HEK293 (cell line): ENCODE measurements around the gene XIRP1.
A peak's percentile ranks its signal among the peaks of the same experiment; 100 is the strongest.

Source experiments
- CTCF ChIA-PET: fragments of 350-600 bp; formaldehyde crosslinking; extraction: SDS; loops from one replicate; lab custom pipeline; 2021; ENCODE audit warnings: antibody characterized with exemption; lab: Yijun Ruan, JAX
- POLR2A ChIA-PET: fragments of 300-600 bp; formaldehyde crosslinking; extraction: SDS; loops from one replicate; lab custom pipeline; 2020; ENCODE audit warnings: antibody characterized with exemption, inconsistent platforms; lab: Yijun Ruan, JAX
- H3K27ac ChIP-seq: fragments of 200-500 bp; sonication (Bioruptor generic); 2 replicates; pipeline ENCODE4 v1.5.1; 2014; ENCODE audit warnings: low read depth, low read length, control low read depth, inconsistent platforms; ENCODE audit errors: extremely low read depth
- H3K36me3 ChIP-seq, 2 experiments: fragments of 200-500 bp in 1 of 2; sonication (Bioruptor generic) in 1 of 2; 1 replicate in 1 of 2; 2 replicates in 1 of 2; pipeline ENCODE4 v1.5.1; 2014 to 2017; ENCODE audit warnings: inconsistent platforms in 2 of 2, low read length in 2 of 2; ENCODE audit not compliant: control insufficient read depth in 2 of 2, insufficient read depth in 1 of 2
- H3K4me1 ChIP-seq: fragments of 200-500 bp; sonication (Bioruptor generic); 2 replicates; pipeline ENCODE4 v1.5.1; 2014; ENCODE audit warnings: mild to moderate bottlenecking, low read length, inconsistent platforms; ENCODE audit not compliant: control insufficient read depth, insufficient read depth
- H3K4me3 ChIP-seq: 2 replicates; pipeline ENCODE4 v1.5.1; 2011; ENCODE audit warnings: low read depth, mild to moderate bottlenecking, control low read depth, low read length, moderate library complexity
- H3K9me3 ChIP-seq: fragments of 200-500 bp; sonication (Bioruptor generic); 2 replicates; pipeline ENCODE4 v1.5.1; 2014; ENCODE audit warnings: low read depth, low read length, inconsistent platforms; ENCODE audit not compliant: control insufficient read depth, insufficient read depth
- BCL11B ChIP-seq: fragments of 450-650 bp; formaldehyde crosslinking; IDR thresholded peaks from 2 replicates; pipeline ENCODE4 v1.5.1; 2016; ENCODE audit warnings: low read depth, missing biosample characterization, missing genetic modification characterization
- ELK4 ChIP-seq: IDR thresholded peaks from 2 replicates; pipeline ENCODE4 v1.6.1; 2011; ENCODE audit warnings: mild to moderate bottlenecking, low read depth, low read length, borderline replicate concordance
- FEZF1 ChIP-seq: fragments of 450-650 bp; formaldehyde crosslinking; IDR thresholded peaks from 2 replicates; pipeline ENCODE4 v1.5.1; 2016; ENCODE audit warnings: missing biosample characterization, missing genetic modification characterization
- GLIS1 ChIP-seq: fragments of 450-650 bp; formaldehyde crosslinking; IDR thresholded peaks from 2 replicates; pipeline ENCODE4 v1.5.1; 2016; ENCODE audit warnings: missing biosample characterization, missing genetic modification characterization
- GLIS2 ChIP-seq: fragments of 450-650 bp; formaldehyde crosslinking; IDR thresholded peaks from 2 replicates; pipeline ENCODE4 v1.5.1; 2016; ENCODE audit warnings: missing biosample characterization, missing genetic modification characterization
- IKZF3 ChIP-seq: fragments of 450-650 bp; IDR thresholded peaks from 2 replicates; pipeline ENCODE4 v1.5.0; 2018; ENCODE audit warnings: missing biosample characterization, mild to moderate bottlenecking, missing genetic modification characterization, moderate library complexity
- KLF9 ChIP-seq: fragments of 450-650 bp; formaldehyde crosslinking; IDR thresholded peaks from 2 replicates; pipeline ENCODE4 v1.5.1; 2016; ENCODE audit warnings: missing biosample characterization, missing genetic modification characterization, low read depth
- PATZ1 ChIP-seq: fragments of 450-650 bp; formaldehyde crosslinking; IDR thresholded peaks from 2 replicates; pipeline ENCODE4 v1.5.1; 2016; ENCODE audit warnings: missing biosample characterization, missing genetic modification characterization
- SP2 ChIP-seq: fragments of 450-650 bp; formaldehyde crosslinking; IDR thresholded peaks from 2 replicates; pipeline ENCODE4 v1.5.1; 2016; ENCODE audit warnings: missing biosample characterization, missing genetic modification characterization
- TRIM28 ChIP-seq: IDR thresholded peaks from 2 replicates; pipeline ENCODE4 v1.6.1; 2011; ENCODE audit warnings: low read length, control low read depth, borderline replicate concordance
- WT1 ChIP-seq: fragments of 450-650 bp; formaldehyde crosslinking; IDR thresholded peaks from 2 replicates; pipeline ENCODE4 v1.5.1; 2016; ENCODE audit warnings: missing biosample characterization, missing genetic modification characterization
- ZBTB48 ChIP-seq: fragments of 450-650 bp; formaldehyde crosslinking; IDR thresholded peaks from 2 replicates; pipeline ENCODE4 v1.5.1; 2016; ENCODE audit warnings: missing biosample characterization, missing genetic modification characterization
- ZBTB6 ChIP-seq: fragments of 450-650 bp; formaldehyde crosslinking; IDR thresholded peaks from 2 replicates; pipeline ENCODE4 v1.5.1; 2017; ENCODE audit warnings: missing biosample characterization, missing genetic modification characterization
- ZEB2 ChIP-seq: fragments of 450-650 bp; formaldehyde crosslinking; IDR thresholded peaks from 2 replicates; pipeline ENCODE4 v1.5.1; 2016; ENCODE audit warnings: missing biosample characterization, missing genetic modification characterization
- ZIC2 ChIP-seq: fragments of 450-650 bp; formaldehyde crosslinking; IDR thresholded peaks from 2 replicates; pipeline ENCODE4 v1.5.1; 2016; ENCODE audit warnings: missing biosample characterization, missing genetic modification characterization
- ZNF23 ChIP-seq: fragments of 450-650 bp; formaldehyde crosslinking; IDR thresholded peaks from 2 replicates; pipeline ENCODE4 v1.5.1; 2016; ENCODE audit warnings: missing biosample characterization, missing genetic modification characterization, borderline replicate concordance
- ZNF248 ChIP-seq: fragments of 450-650 bp; formaldehyde crosslinking; IDR thresholded peaks from 2 replicates; pipeline ENCODE4 v1.5.1; 2017; ENCODE audit warnings: missing biosample characterization, missing genetic modification characterization
- ZNF311 ChIP-seq: fragments of 450-650 bp; formaldehyde crosslinking; IDR thresholded peaks from 2 replicates; pipeline ENCODE4 v1.5.1; 2017; ENCODE audit warnings: missing biosample characterization, missing genetic modification characterization, borderline replicate concordance
- ZNF324 ChIP-seq: fragments of 450-650 bp; formaldehyde crosslinking; IDR thresholded peaks from 2 replicates; pipeline ENCODE4 v1.5.1; 2016; ENCODE audit warnings: missing biosample characterization, missing genetic modification characterization
- ZNF341 ChIP-seq: fragments of 450-650 bp; formaldehyde crosslinking; IDR thresholded peaks from 2 replicates; pipeline ENCODE4; 2016; ENCODE audit warnings: low read depth, missing biosample characterization, missing genetic modification characterization
- ZNF37A ChIP-seq: fragments of 450-650 bp; IDR thresholded peaks from 2 replicates; pipeline ENCODE4 v1.5.1; 2018; ENCODE audit warnings: missing biosample characterization, missing genetic modification characterization
- ZNF391 ChIP-seq: fragments of 450-650 bp; formaldehyde crosslinking; IDR thresholded peaks from 2 replicates; pipeline ENCODE4 v1.5.1; 2016; ENCODE audit warnings: low read depth, missing biosample characterization, missing genetic modification characterization, borderline replicate concordance
- ZNF423 ChIP-seq: fragments of 450-650 bp; formaldehyde crosslinking; IDR thresholded peaks from 2 replicates; pipeline ENCODE4 v1.5.1; 2016; ENCODE audit warnings: missing biosample characterization, missing genetic modification characterization
- ZNF488 ChIP-seq: fragments of 450-650 bp; formaldehyde crosslinking; IDR thresholded peaks from 2 replicates; pipeline ENCODE4 v1.5.1; 2016; ENCODE audit warnings: missing biosample characterization, missing genetic modification characterization
- ZNF501 ChIP-seq: fragments of 450-650 bp; formaldehyde crosslinking; IDR thresholded peaks from 2 replicates; pipeline ENCODE4 v1.5.1; 2016; ENCODE audit warnings: missing biosample characterization, missing genetic modification characterization
- ZNF514 ChIP-seq: fragments of 450-650 bp; formaldehyde crosslinking; IDR thresholded peaks from 2 replicates; pipeline ENCODE4 v1.5.1; 2016; ENCODE audit warnings: missing biosample characterization, missing genetic modification characterization
- ZNF558 ChIP-seq: fragments of 450-650 bp; formaldehyde crosslinking; IDR thresholded peaks from 2 replicates; pipeline ENCODE4 v1.5.1; 2016; ENCODE audit warnings: missing biosample characterization, missing genetic modification characterization
- ZNF571 ChIP-seq: fragments of 450-650 bp; formaldehyde crosslinking; IDR thresholded peaks from 2 replicates; pipeline ENCODE4 v1.5.0; 2017; ENCODE audit warnings: missing biosample characterization, missing genetic modification characterization
- ZNF580 ChIP-seq: fragments of 450-650 bp; formaldehyde crosslinking; IDR thresholded peaks from 2 replicates; pipeline ENCODE4 v1.5.1; 2016; ENCODE audit warnings: missing biosample characterization, missing genetic modification characterization
- ZNF626 ChIP-seq: fragments of 450-650 bp; sonication (Bioruptor Pico); formaldehyde crosslinking; IDR thresholded peaks from 2 replicates; pipeline ENCODE4 v1.5.1; 2018; ENCODE audit warnings: missing biosample characterization, missing genetic modification characterization, inconsistent platforms
- ZNF664 ChIP-seq: fragments of 450-650 bp; formaldehyde crosslinking; IDR thresholded peaks from 2 replicates; pipeline ENCODE4 v1.5.1; 2016; ENCODE audit warnings: missing biosample characterization, missing genetic modification characterization
- ZNF677 ChIP-seq: fragments of 450-650 bp; IDR thresholded peaks from 2 replicates; pipeline ENCODE4 v1.5.0; 2018; ENCODE audit warnings: missing biosample characterization, mild to moderate bottlenecking, missing genetic modification characterization, moderate library complexity
- ZNF792 ChIP-seq: fragments of 450-650 bp; formaldehyde crosslinking; IDR thresholded peaks from 2 replicates; pipeline ENCODE4 v1.5.1; 2016; ENCODE audit warnings: missing biosample characterization, missing genetic modification characterization
- ZNF837 ChIP-seq: fragments of 450-650 bp; formaldehyde crosslinking; IDR thresholded peaks from 2 replicates; pipeline ENCODE4 v1.5.1; 2016; ENCODE audit warnings: missing biosample characterization, missing genetic modification characterization

Gene XIRP1

GRCh38 chr3:39156421-39156820, 36.0 kb downstream of the XIRP1 start (continued):
- TF ChIP-seq ZNF37A (tag by site-specific recombination): no peak
- TF ChIP-seq GLIS2: no peak

- peaks cover 17% of the 10 kb centered on the region for H3K4me1 ChIP-seq
- POLR2A ChIA-PET: no interaction called here
- H3K36me3 ChIP-seq: no peaks in the 10 kb centered on the region
- no peak overlapping the region for H3K27ac ChIP-seq
- no peaks in the 10 kb centered on the region for H3K9me3 ChIP-seq
- CTCF ChIA-PET: no interaction called here
- no peak overlapping the region; the same call in 1 of the 2 replicates for H3K4me3 ChIP-seq
- TF ChIP-seq ZNF837 (tag by site-specific recombination) (no peak), SP2 (0 out of 2 replicates have a peak, but pooled peaks have one; percentile 15), ZNF23 (tag by site-specific recombination) (no peak), ZIC2 (tag by site-specific recombination) (no peak), ZNF626 (tag by site-specific recombination) (no peak), WT1 (tag by site-specific recombination) (no peak), ZNF341 (tag by site-specific recombination) (no peak), ZNF501 (no peak), ZNF792 (tag by site-specific recombination) (no peak), ZNF248 (no peak), PATZ1 (no peak), ZNF311 (tag by site-specific recombination) (no peak), ZNF664 (tag by site-specific recombination) (no peak), TRIM28 (no peak), ZNF580 (no peak), ZNF677 (tag by site-specific recombination) (no peak), FEZF1 (tag by site-specific recombination) (no peak), ZNF514 (tag by site-specific recombination) (no peak), IKZF3 (tag by site-specific recombination) (no peak), KLF9 (tag by site-specific recombination) (no peak), ZNF571 (tag by site-specific recombination) (no peak), ZNF391 (tag by site-specific recombination) (no peak), ZNF488 (no peak), ZEB2 (tag by site-specific recombination) (no peak), ZBTB6 (no peak), GLIS2 (peak; percentile 59), ELK4 (no peak), GLIS1 (peak; percentile 76), ZNF423 (tag by site-specific recombination) (no peak; the same call in 1 of the 2 replicates), ZNF324 (tag by site-specific recombination) (no peak), BCL11B (tag by site-specific recombination) (no peak), ZBTB48 (tag by site-specific recombination) (peak; percentile 67; the same call in 1 of the 2 replicates), ZNF558 (no peak)
These were observed 37.9 kb downstream of the XIRP1 start for GRCh38 chr3:39154280-39155021.
